GM15510 (cell line): Measurements from ENCODE around the gene CPEB3.

Source experiments
- POLR2A ChIP-seq: IDR thresholded peaks from 3 replicates; pipeline ENCODE4 v1.6.1; 2011; ENCODE audit warnings: borderline replicate concordance; ENCODE audit not compliant: insufficient read length; ENCODE audit errors: extremely low read depth

Gene CPEB3

GRCh38 chr10:92103376-92104090, 187.3 kb downstream of the CPEB3 start:
- TF ChIP-seq POLR2A: no peak

- TF ChIP-seq POLR2A: no peak
Measured at GRCh38 chr10:92102601-92103213, 188.2 kb downstream of the CPEB3 start.

- no peak for TF ChIP-seq POLR2A
Measured at GRCh38 chr10:92094960-92095359, 195.9 kb downstream of the CPEB3 start.

GRCh38 chr10:92091965-92092364, 198.9 kb downstream of the CPEB3 start:
- TF ChIP-seq POLR2A: no peak

GRCh38 chr10:92087750-92088395, 203.0 kb downstream of the CPEB3 start:
- no peak for TF ChIP-seq POLR2A

- TF ChIP-seq POLR2A: no peak
Measured at GRCh38 chr10:92082583-92083280, 208.1 kb downstream of the CPEB3 start.

- TF ChIP-seq POLR2A: no peak
Measured at GRCh38 chr10:92081641-92082040, 209.2 kb downstream of the CPEB3 start.

- TF ChIP-seq POLR2A: no peak
Measured at GRCh38 chr10:92080244-92080643, 210.6 kb downstream of the CPEB3 start.

GRCh38 chr10:92079003-92079402, 211.9 kb downstream of the CPEB3 start:
- TF ChIP-seq POLR2A: no peak

- no peak for TF ChIP-seq POLR2A
Measured at GRCh38 chr10:92076722-92077121, 214.2 kb downstream of the CPEB3 start.

GRCh38 chr10:92075829-92076228, 215.0 kb downstream of the CPEB3 start:
- no peak for TF ChIP-seq POLR2A

- no peak for TF ChIP-seq POLR2A
Measured at GRCh38 chr10:92074126-92074887, 216.6 kb downstream of the CPEB3 start.

GRCh38 chr10:92068900-92069299, 222.0 kb downstream of the CPEB3 start:
- no peak for TF ChIP-seq POLR2A

- TF ChIP-seq POLR2A: no peak
Measured at GRCh38 chr10:92066386-92066785, 224.5 kb downstream of the CPEB3 start.
